HFFc6 (cell line): ENCODE data around the gene ATF3. TPM values are rescaled to one million over a fixed set of nuclear protein-coding genes. Genes with fewer than 3 reads are reported as not detected.
A peak's percentile ranks its signal among the peaks of the same experiment; 100 is the strongest.

Experiments used
- DNase-seq: peaks from one replicate; pipeline ENCODE4 v3.0.0-alpha.2; 2018
- H3K27ac Mint-ChIP-seq: 2 replicates; pipeline ENCODE4 v1.8.0; 2020; ENCODE audit warnings: mild to moderate bottlenecking, mixed read lengths
- H3K27me3 Mint-ChIP-seq: 2 replicates; pipeline ENCODE4 v1.8.0; 2021; ENCODE audit warnings: mild to moderate bottlenecking, moderate library complexity, mixed read lengths; ENCODE audit not compliant: insufficient read depth
- H3K36me3 Mint-ChIP-seq: 2 replicates; pipeline ENCODE4 v1.8.0; 2021; ENCODE audit warnings: low read depth, mixed read lengths
- H3K4me1 Mint-ChIP-seq: 2 replicates; pipeline ENCODE4 v1.8.0; 2020; ENCODE audit warnings: low read depth, mixed read lengths
- H3K4me3 Mint-ChIP-seq: 2 replicates; pipeline ENCODE4 v1.8.0; 2020; ENCODE audit warnings: mild to moderate bottlenecking, moderate library complexity, mixed read lengths
- H3K9me3 Mint-ChIP-seq: 2 replicates; pipeline ENCODE4 v1.8.0; 2020; ENCODE audit warnings: mild to moderate bottlenecking, mixed read lengths
- total RNA-seq, 6 experiments: library from RNA; stranded (reverse); fragmentation: NEBNext Ultra II Directional; extraction: Animal tissue kit (Norgen Biotek cat#: 25700); gene quantifications; 2 replicates in 1 of 6; 3 replicates in 5 of 6; pipeline ENCODE4 v1.2.3, GENCODE V29; 2021
- TF ChIP-seq, protein P1 (sequence below): fragments of 200-600 bp; sonication (generic); IDR thresholded peaks from 2 replicates; pipeline ENCODE4 v1.5.0; 2021; ENCODE audit warnings: antibody characterized with exemption, mild to moderate bottlenecking

ATF3 gene
- total RNA-seq, 6 experiments from 2014 or later = 1.9 to 5.5 (median 4.8) TPM

DNA sequence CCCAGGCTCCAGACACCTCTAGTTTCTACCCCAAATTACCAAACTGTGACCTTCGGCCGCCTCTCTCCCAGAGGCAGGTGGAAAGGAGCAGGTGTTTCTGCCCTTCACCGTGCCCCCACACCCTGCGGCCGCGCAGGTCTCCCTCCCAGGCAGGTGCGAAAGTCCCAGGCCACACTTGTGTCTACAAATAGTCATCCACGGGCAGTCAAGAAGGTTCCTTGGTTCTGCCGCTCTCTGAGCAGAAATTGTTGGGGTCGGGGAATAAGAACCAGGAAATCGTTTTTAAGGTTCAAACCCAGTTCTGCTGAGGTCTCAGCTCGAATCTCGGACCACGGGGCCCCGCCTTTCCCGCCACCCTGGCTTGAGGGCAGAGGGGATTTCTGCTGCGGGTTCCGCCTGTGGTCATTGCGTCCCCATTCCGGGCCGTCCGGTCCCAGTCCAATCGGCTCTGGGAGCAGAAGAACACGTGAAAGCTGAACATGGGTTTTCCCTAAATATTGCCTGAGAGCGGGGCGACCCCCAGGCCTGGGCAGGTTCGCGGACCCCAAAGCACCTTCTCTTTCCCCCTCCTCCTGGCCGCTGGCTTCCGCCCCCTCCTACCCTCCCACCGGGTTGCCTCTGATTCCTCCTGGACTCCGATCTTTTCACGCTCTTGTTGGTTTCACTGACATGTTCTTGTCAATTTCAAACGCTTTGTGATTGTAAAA is 1.2 kb upstream of the ATF3 start:
- no peaks in the 10 kb centered on the region for H3K36me3 Mint-ChIP-seq
- H3K4me3 Mint-ChIP-seq = peak overlapping the region; percentile 89
- peaks cover 25% of the 10 kb centered on the region for H3K4me1 Mint-ChIP-seq
- no peaks in the 10 kb centered on the region for H3K9me3 Mint-ChIP-seq
- TF ChIP-seq, protein P1, sequence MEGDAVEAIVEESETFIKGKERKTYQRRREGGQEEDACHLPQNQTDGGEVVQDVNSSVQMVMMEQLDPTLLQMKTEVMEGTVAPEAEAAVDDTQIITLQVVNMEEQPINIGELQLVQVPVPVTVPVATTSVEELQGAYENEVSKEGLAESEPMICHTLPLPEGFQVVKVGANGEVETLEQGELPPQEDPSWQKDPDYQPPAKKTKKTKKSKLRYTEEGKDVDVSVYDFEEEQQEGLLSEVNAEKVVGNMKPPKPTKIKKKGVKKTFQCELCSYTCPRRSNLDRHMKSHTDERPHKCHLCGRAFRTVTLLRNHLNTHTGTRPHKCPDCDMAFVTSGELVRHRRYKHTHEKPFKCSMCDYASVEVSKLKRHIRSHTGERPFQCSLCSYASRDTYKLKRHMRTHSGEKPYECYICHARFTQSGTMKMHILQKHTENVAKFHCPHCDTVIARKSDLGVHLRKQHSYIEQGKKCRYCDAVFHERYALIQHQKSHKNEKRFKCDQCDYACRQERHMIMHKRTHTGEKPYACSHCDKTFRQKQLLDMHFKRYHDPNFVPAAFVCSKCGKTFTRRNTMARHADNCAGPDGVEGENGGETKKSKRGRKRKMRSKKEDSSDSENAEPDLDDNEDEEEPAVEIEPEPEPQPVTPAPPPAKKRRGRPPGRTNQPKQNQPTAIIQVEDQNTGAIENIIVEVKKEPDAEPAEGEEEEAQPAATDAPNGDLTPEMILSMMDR = no peak
- peaks cover 62% of the 10 kb centered on the region for H3K27me3 Mint-ChIP-seq
- H3K27ac Mint-ChIP-seq = peak overlapping the region; percentile 80
- DNase-seq = no peak

GRCh38 chr1:212607913-212608391 is 609 bp upstream of the ATF3 start:
- no peak for DNase-seq
- no peaks in the 10 kb centered on the region for H3K9me3 Mint-ChIP-seq
- H3K4me3 Mint-ChIP-seq = peak overlapping the region; percentile 89
- H3K36me3 Mint-ChIP-seq = no peaks in the 10 kb centered on the region
- H3K27ac Mint-ChIP-seq = peak overlapping the region; percentile 92
- H3K4me1 Mint-ChIP-seq = peaks cover 30% of the 10 kb centered on the region
- H3K27me3 Mint-ChIP-seq = peaks cover 59% of the 10 kb centered on the region
- TF ChIP-seq, protein P1 = no peak

DNA sequence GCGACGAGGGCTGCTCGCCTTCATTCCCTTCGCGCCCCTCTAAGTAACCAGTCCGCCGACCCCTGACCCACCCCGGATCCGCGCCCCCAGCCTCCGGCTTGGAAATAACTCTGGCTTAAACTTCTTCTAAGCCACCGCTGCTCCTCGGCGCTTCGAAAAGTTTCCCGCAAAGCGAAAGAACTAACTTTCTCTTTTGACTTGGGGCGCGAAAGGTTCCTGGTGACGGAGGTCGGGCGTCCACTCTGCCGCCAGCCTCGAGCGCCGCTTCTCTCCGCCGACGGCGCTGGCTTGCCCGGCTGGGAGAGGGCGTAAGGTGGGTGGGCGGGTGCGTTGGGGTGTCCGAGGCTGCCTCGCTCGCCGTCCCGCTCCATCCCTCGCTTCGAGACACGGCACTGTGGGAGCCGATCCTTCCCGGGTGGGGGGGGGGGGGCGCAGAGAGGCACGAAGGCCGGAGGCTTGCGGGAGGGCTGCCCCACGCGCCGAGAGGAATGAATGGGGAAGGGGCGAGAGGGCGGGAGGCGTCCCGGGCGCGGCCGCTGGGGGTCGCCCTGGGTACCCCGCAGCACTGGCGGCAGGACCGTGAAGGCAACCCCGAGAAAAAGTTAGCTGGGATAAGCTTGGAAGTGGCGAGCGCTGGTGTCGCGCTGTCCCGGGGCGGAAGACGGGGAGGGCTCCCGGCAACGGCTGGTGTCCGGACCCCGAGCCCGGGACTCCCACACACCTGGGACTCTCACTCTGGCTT is 569 bp downstream of the ATF3 start:
- Mint-ChIP-seq H3K4me1 (peaks cover 38% of the 10 kb centered on the region), H3K9me3 (no peaks in the 10 kb centered on the region), H3K4me3 (peak overlapping the region; percentile 89), H3K27ac (peak overlapping the region; percentile 92), H3K27me3 (peaks cover 53% of the 10 kb centered on the region), H3K36me3 (no peaks in the 10 kb centered on the region)
- TF ChIP-seq, protein P1 = peak; percentile 77
- DNase-seq = peak; percentile 25

- Mint-ChIP-seq H3K9me3 (no peaks in the 10 kb centered on the region), H3K27ac (peak overlapping the region; percentile 65), H3K4me1 (peaks cover 38% of the 10 kb centered on the region), H3K4me3 (peak overlapping the region; percentile 89), H3K27me3 (peaks cover 49% of the 10 kb centered on the region), H3K36me3 (no peaks in the 10 kb centered on the region)
- TF ChIP-seq, protein P1 = no peak
- no peak for DNase-seq
These were observed 1.4 kb downstream of the ATF3 start for GRCh38 chr1:212609701-212610574.

DNA sequence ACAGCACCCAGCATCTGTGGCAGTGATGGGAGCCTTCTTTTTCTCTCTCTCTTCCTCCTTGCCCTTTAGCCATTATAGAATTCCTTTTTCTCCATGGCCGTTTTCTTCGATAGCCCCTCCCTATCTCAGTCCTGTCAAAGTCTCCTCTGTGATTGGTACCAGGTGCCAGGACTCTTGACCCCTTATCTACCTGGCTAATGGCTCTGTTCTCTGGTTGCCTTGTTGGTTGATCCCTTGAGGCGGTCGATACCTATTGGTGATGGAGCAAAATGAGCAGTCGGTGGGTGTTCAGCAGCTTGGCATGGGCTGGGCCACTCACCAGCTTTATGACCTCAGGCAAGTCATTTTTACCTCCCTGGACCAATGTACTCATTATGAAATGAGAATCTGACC is 2.0 kb downstream of the ATF3 start:
- Mint-ChIP-seq H3K27me3 (peaks cover 43% of the 10 kb centered on the region), H3K9me3 (no peaks in the 10 kb centered on the region), H3K36me3 (no peaks in the 10 kb centered on the region; the same call in 1 of the 2 replicates), H3K4me1 (peaks cover 38% of the 10 kb centered on the region), H3K4me3 (peak overlapping the region; percentile 57; the same call in 1 of the 2 replicates), H3K27ac (peak overlapping the region; percentile 44; the same call in 1 of the 2 replicates)
- DNase-seq = no peak
- TF ChIP-seq, protein P1 = no peak
